Mucosa of descending colon (tissue), 3 donors: ENCODE results near the gene WDR7. TPM values are rescaled to one million over a fixed set of nuclear protein-coding genes. Genes with fewer than 3 reads are reported as not detected.

Experiments used
- ATAC-seq: fragments of 200-7000 bp; cut with Tn5 transposase; one replicate; pipeline ENCODE4 v1.9.1; 2020; ENCODE audit warnings: mild to moderate bottlenecking, moderate library complexity
- DNase-seq, 3 donors: peaks; one replicate each; pipeline ENCODE4 v3.0.0-alpha.2; 2020
- H3K36me3 ChIP-seq: fragments of 200-600 bp; one replicate; pipeline ENCODE4 v1.8.0; 2021; ENCODE audit warnings: low read depth, mild to moderate bottlenecking
- H3K4me1 ChIP-seq: fragments of 200-600 bp; one replicate; pipeline ENCODE4 v1.8.0; 2021; ENCODE audit warnings: low read depth, mild to moderate bottlenecking
- H3K4me3 ChIP-seq: fragments of 200-600 bp; one replicate; pipeline ENCODE4 v1.8.0; 2021; ENCODE audit warnings: mild to moderate bottlenecking
- H3K9me3 ChIP-seq: fragments of 200-600 bp; one replicate; pipeline ENCODE4 v1.8.0; 2021; ENCODE audit warnings: mild to moderate bottlenecking
- intact Hi-C, 2 donors: fragments of 100-400 bp; cut with DNase I in 1 of 2; cut with micrococcal nuclease in 1 of 2; formaldehyde crosslinking; loops; one replicate each; pipeline versions ENCODE4 v1.11.0 to v1.11.1; 2022; cut with DNase I, micrococcal nuclease
- total RNA-seq, 3 donors: library from RNA; stranded (reverse); fragmentation: NEBNext Ultra II Directional in 2 of 3; extraction: Animal tissue kit (Norgen Biotek cat#: 25700) in 2 of 3; gene quantifications; one replicate each; pipeline versions ENCODE4 v1.2.1 to v1.2.4, GENCODE V29; 2021 to 2023
- TF ChIP-seq, protein P1 (sequence below): fragments of 200-600 bp; IDR thresholded peaks from one replicate; pipeline ENCODE4 v1.8.0; 2022; ENCODE audit warnings: antibody characterized with exemption, mild to moderate bottlenecking
- donor health status: DM: no; HTN: no; CAD: no; lungs with moderate emphysema.
- donor health status: DM: no; HTN: no; CAD: no.
- donor health status: DM: no; HTN: yes; CAD: no.

The WDR7 gene
- total RNA-seq, 3 donors from 2014 or later, result 28.4 to 38.8 (median 29.3) TPM

DNA sequence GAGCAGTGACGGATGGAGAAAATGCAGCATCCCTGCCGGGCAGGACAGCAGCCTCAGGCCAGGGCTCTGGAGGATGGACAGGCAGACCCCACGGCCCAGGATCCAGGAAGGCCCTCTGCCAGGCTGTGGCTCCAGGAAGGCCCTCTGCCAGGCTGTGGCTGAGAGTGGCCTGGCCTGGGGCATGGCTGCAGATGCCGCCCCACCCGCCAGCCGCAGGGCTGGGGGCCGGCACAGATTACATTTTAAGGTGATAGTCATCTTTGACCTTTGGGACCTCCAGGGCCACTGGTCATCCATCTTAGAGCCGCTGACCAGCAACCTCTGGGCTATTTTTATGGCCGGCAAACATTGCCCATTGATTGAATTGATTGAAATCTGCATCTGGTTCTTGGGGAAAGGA is 397.7 kb downstream of the WDR7 start:
- H3K9me3 ChIP-seq, result peaks cover 3% of the 10 kb centered on the region
- H3K4me1 ChIP-seq, result peaks cover 13% of the 10 kb centered on the region
- TF ChIP-seq, protein P1, sequence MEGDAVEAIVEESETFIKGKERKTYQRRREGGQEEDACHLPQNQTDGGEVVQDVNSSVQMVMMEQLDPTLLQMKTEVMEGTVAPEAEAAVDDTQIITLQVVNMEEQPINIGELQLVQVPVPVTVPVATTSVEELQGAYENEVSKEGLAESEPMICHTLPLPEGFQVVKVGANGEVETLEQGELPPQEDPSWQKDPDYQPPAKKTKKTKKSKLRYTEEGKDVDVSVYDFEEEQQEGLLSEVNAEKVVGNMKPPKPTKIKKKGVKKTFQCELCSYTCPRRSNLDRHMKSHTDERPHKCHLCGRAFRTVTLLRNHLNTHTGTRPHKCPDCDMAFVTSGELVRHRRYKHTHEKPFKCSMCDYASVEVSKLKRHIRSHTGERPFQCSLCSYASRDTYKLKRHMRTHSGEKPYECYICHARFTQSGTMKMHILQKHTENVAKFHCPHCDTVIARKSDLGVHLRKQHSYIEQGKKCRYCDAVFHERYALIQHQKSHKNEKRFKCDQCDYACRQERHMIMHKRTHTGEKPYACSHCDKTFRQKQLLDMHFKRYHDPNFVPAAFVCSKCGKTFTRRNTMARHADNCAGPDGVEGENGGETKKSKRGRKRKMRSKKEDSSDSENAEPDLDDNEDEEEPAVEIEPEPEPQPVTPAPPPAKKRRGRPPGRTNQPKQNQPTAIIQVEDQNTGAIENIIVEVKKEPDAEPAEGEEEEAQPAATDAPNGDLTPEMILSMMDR, result no peak
- DNase-seq, result no peak
- H3K36me3 ChIP-seq, result no peaks in the 10 kb centered on the region
- intact Hi-C loops, result no loop called here
- ATAC-seq, result no peak
- no peak overlapping the region for H3K4me3 ChIP-seq

DNA sequence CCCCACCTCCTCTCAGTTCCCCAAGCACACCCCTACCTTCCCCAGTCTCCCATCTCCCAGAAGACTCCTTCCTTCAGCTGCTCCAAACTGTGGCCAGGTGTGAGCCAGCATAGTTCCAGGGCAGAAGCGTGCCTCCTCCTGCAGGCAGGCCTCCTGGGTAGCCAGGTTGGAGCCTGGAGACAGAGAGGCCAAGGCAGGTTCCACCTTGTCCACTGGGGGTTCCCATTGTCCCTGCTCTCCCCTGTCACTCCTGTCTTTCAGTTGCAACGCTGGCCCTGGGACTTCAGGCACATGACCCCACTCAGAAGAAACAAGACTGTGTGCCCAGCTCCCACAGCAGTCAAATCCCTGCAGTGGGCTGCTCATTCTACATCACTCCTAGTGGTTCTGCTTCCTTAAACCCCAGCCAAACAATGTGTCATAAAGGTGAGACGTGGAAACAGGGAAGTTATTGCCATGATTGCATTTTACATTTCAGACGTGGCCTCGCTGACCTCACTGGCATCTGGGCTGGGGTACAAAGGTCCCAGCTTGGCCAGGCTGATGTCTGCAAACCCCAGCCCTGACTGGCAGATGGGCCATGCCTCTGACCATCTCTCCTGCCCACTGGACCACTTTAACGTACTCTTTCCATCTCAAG is 399.3 kb downstream of the WDR7 start:
- Histone ChIP-seq H3K4me1 (peaks cover 13% of the 10 kb centered on the region), H3K36me3 (no peaks in the 10 kb centered on the region)
- peak; percentile 87 for ATAC-seq

DNA sequence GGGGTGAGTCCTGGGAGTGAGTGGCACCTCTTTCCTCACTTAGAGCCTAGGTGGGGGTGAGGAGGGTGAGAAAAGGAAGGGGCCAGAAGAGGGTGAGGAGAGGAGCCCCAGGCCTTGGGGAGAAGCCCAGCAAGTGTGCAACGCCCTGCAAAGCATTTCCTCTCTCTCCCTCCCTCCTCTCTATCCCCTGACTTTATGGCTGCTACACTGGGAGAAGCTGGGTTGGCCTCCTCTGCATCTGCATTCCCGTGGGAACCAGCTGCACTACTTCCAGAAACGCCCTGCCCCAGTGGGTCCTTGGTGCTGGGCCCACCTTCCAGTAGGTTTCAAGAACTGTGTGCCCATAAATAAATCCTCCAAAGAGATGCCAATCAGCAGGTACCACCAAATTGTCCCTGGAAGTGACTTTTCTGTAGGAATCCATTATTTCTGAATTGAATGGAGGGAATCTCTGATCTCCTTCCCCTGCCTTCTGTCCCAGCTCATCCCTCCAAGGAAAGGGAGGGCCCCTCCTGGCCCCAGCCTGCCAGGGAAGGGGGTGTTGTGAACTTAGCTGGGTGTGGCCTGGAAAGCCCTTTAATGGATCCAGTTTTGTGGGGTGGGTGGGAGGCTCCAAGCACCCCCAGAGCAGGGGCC is 400.0 kb downstream of the WDR7 start:
- Histone ChIP-seq H3K36me3 (no peaks in the 10 kb centered on the region), H3K9me3 (no peaks in the 10 kb centered on the region), H3K4me1 (peaks cover 13% of the 10 kb centered on the region), H3K4me3 (no peak overlapping the region)
- intact Hi-C loops, result no loop called here
- ATAC-seq (peak; percentile 77), DNase-seq (peak; percentile 42 to 58 (median 48))
- TF ChIP-seq, protein P1, result no peak

More for the DNA sequence above, 399.3 kb downstream of the WDR7 start:
- Histone ChIP-seq H3K9me3 (peaks cover 3% of the 10 kb centered on the region), H3K4me3 (no peak overlapping the region)
- TF ChIP-seq, protein P1, result no peak
- DNase-seq, result peak; percentile 74 to 79 (median 78)
- intact Hi-C loops, result no loop called here

DNA sequence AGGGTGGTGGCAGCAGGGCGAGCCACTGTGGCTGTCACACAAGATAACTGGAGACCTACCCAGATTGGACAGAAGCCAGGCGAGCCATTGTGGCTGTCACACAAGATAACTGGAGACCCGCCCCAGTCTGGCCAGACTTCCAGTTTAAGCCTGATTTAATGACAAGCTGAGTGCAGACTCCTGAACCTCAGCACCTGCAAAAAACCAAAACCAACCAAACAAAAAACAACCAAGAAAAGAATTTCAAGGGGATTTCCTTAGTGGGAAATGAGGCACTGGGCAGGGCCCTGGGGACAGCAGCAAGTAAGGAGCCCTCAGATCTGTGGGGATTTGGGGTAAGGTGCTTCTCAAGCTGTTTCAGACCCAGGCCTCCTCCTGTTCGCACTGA is 400.5 kb downstream of the WDR7 start:
- ATAC-seq (peak; percentile 76), DNase-seq (peak; percentile 86 to 96 (median 87))
- Histone ChIP-seq H3K36me3 (no peaks in the 10 kb centered on the region), H3K4me3 (no peak overlapping the region), H3K4me1 (peaks cover 13% of the 10 kb centered on the region), H3K9me3 (no peaks in the 10 kb centered on the region)
- TF ChIP-seq, protein P1, result peak; percentile 10
- intact Hi-C loops, result no loop called here

DNA sequence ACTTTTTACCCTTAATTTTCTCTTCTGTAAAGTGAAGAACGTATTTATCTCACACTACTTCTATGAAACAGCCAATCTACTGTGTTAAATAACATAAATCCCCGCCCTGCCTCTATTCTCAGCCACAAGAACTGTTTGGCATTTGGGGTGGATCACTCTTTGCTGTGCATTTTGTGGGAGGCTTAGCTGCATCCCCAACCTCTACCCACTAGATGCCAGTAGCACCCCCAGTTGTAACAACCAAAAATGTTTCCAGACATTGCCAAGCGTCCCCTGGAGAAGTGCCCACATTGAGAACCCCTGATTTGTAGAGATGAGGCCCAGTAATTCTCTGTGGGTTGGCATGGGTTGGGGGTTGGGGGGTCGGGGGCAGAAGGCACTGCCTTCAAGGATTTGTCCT is 401.0 kb downstream of the WDR7 start:
- ATAC-seq (no peak), DNase-seq (no peak)
- intact Hi-C loops, result no loop called here
- Histone ChIP-seq H3K9me3 (no peaks in the 10 kb centered on the region), H3K4me3 (no peak overlapping the region), H3K4me1 (peaks cover 13% of the 10 kb centered on the region), H3K36me3 (no peaks in the 10 kb centered on the region)
- TF ChIP-seq, protein P1, result no peak
